ENCODE measurements around the gene ADD1. TPM values are rescaled to one million over a fixed set of nuclear protein-coding genes. Genes with fewer than 3 reads are reported as not detected.

ADD1 gene
- total RNA-seq, 4 donors from 2014 or later, result 144 to 273 (median 203) TPM

GRCh38 chr4:2946812-2947600 is 103.4 kb downstream of the ADD1 start:
- TF ChIP-seq, protein P1, sequence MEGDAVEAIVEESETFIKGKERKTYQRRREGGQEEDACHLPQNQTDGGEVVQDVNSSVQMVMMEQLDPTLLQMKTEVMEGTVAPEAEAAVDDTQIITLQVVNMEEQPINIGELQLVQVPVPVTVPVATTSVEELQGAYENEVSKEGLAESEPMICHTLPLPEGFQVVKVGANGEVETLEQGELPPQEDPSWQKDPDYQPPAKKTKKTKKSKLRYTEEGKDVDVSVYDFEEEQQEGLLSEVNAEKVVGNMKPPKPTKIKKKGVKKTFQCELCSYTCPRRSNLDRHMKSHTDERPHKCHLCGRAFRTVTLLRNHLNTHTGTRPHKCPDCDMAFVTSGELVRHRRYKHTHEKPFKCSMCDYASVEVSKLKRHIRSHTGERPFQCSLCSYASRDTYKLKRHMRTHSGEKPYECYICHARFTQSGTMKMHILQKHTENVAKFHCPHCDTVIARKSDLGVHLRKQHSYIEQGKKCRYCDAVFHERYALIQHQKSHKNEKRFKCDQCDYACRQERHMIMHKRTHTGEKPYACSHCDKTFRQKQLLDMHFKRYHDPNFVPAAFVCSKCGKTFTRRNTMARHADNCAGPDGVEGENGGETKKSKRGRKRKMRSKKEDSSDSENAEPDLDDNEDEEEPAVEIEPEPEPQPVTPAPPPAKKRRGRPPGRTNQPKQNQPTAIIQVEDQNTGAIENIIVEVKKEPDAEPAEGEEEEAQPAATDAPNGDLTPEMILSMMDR (IDR thresholded peaks at IDR 0.05; ENCODE audit: low read depth), result no peak

DNA sequence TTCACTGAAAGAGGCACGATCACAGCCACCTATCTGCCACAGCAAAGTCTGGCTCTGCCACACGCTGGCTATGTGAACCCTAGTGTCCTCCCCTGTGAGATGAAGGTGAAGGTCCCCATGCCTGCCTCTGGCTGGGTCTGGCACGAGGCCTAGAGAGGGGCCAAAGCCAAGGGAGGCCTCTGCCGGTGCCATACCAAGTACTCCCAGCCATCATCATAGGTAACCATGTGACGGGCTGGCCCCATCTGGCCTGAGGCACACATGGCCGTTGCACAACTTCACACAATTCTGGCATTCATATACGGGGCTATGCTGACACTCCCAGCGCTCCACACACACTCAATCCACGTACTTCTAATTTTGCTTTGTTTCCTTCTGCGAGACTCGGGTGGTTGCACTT is 104.3 kb downstream of the ADD1 start:
- TF ChIP-seq, protein P1 (IDR thresholded peaks at IDR 0.05; ENCODE audit: low read depth), result no peak

GRCh38 chr4:2948895-2949781 is 105.5 kb downstream of the ADD1 start:
- TF ChIP-seq, protein P1 (IDR thresholded peaks at IDR 0.05; ENCODE audit: low read depth), result no peak

DNA sequence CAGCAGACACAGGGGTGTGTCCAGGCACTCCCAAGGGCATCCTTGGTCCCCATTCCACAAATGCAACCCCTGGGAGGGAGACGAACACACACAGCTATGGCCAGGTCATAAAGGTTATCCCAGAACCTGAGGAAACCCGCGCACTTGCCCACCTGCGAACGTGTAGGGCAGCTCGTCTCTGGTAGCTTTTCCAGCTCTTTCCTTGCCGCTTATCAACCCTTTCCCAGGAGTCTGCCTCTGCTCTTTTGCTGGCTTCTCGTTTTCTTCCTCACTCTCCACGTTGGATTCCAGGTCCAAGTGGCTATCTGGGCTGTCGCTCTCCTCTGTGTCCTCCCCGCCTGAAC is 106.1 kb downstream of the ADD1 start:
- TF ChIP-seq, protein P1 (IDR thresholded peaks at IDR 0.05; ENCODE audit: low read depth), result no peak

DNA sequence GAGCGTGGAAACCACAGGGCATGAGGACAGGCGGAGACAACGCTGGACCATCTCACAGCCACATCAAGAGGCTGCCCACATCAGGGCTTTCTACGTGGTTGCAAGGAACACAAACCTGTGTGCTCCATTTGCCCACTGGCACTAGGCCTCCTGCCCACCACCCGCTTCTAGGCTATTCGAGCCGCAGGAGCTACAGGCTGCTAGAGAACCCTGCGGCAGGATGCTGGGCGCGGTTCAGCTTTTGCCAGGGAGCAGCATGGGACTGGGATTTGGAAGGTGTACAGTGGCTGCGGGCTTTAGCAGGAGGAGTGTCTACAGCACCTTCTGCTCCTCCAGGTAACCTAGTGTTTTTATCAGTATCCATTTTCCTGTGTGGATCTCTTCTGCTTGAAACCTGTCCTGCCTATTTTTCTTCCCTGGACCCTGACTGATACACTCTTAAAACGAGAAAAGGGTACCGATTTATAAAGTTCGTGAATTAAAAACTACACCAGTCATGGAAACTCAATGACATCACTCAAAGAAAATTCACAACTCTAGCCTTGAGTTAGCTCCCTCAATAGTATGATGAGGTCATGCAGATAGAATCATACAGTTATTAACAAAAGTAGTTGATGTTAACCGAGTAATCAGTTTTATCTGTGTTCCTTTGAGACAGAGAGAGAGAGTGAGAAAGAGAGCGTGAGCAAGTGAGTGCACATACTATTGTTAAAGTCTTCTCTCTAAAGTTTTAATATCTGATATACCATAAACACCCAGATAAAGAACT is 106.8 kb downstream of the ADD1 start:
- TF ChIP-seq, protein P1 (IDR thresholded peaks at IDR 0.05; ENCODE audit: low read depth), result no peak

DNA sequence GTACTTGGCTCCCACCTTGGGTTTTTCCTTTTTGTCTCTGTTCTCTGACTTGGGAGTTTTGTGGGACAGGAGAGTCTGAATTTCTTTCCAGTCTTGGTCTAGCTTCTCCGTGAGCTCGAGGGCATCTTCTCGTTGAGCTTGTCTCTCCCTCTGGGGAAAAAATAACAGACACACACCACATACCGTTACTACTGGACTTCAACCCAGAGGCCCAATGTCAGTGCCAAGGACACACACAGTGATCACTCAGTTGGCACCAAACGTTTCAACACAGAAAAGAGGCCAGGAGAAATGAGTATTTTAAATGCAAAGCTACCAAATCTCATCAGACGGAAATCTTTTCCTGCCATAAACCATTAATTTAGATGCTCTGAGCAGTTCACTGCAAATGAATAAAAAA is 109.9 kb downstream of the ADD1 start:
- TF ChIP-seq, protein P1 (IDR thresholded peaks at IDR 0.05; ENCODE audit: low read depth), result no peak
